ENCODE data around the gene TMOD1.

TMOD1 gene

DNA sequence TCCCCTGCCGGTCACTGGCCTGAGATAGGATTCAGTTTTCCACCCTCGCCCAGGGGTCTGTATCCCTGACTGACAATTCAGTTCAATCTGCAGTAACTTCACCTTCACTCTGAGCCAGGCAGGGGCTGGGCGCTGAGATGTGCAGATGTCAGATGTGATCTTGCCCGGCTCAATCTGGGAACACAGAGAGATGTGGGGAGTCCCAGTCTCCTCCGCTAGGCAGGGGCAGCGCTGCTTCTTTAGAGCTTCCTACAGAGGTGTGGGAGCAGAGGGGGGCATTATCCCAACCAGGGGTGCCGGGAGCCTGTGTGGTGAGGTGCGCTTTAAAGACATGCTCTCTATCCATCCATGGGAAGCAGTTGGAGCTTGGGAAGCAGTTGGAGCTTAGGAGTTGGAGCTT is 14.6 kb downstream of the TMOD1 start:
- H3K27ac ChIP-seq: no peak overlapping the region
- ChIA-PET POLR2A (ENCODE audit: low non-redundant PET) (no interaction called here), CTCF (interaction anchor here (0.7 kb wide), 1 partner anchor 11 kb away, joined by 3 read pairs; no protein-coding TSS in a partner anchor)
- no peak for DNase-seq (ENCODE audit: low spot score)
- TF ChIP-seq, protein P1, sequence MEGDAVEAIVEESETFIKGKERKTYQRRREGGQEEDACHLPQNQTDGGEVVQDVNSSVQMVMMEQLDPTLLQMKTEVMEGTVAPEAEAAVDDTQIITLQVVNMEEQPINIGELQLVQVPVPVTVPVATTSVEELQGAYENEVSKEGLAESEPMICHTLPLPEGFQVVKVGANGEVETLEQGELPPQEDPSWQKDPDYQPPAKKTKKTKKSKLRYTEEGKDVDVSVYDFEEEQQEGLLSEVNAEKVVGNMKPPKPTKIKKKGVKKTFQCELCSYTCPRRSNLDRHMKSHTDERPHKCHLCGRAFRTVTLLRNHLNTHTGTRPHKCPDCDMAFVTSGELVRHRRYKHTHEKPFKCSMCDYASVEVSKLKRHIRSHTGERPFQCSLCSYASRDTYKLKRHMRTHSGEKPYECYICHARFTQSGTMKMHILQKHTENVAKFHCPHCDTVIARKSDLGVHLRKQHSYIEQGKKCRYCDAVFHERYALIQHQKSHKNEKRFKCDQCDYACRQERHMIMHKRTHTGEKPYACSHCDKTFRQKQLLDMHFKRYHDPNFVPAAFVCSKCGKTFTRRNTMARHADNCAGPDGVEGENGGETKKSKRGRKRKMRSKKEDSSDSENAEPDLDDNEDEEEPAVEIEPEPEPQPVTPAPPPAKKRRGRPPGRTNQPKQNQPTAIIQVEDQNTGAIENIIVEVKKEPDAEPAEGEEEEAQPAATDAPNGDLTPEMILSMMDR (conservative IDR thresholded peaks at IDR 0.05; ENCODE audit: low read depth): no peak

DNA sequence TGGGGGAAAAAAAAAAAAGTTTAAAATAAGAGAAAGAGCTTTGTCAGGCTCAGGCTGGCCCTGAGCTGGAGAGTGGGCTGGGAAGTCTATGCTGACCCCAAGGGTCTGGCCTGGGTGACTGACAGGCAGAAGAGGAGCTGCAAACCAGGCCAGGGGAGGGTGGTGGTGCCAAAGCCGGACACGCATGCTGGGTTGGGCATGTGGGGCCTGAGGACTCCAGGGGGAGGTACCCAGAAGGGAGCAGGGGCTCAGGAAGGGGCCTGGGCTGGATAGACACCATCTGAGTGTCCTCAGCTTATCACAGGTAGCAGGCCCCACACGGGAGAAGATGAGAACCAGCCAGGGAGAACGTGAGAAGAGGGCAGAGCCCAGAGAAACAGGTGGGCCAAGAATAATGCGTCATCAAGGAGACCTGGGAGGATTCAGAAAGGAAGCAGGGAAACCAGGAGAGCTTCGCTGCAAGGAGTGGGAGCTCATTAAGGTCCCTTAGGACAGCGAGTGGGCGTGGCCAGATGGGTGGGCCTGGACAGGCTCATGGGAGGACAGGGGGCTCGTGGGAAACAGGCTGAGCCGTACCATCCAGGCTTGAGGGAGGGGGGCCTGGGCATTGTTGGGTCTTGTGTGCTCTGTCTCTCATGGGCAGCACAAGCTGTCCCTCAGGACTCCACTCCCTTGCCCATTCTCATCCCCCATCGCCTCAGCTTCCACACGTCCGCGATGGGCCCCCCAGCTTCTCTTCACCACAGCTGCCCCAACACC is 16.0 kb downstream of the TMOD1 start:
- CTCF ChIA-PET: interaction anchor here (0.6 to 0.9 kb wide), 2 partner anchors 47 to 57 kb away, joined by 3 to 4 read pairs; no protein-coding TSS in a partner anchor
- no peak overlapping the region for H3K27ac ChIP-seq
- TF ChIP-seq, protein P1 (conservative IDR thresholded peaks at IDR 0.05; ENCODE audit: low read depth): no peak
- DNase-seq (ENCODE audit: low spot score): no peak
- POLR2A ChIA-PET (ENCODE audit: low non-redundant PET): no interaction called here

DNA sequence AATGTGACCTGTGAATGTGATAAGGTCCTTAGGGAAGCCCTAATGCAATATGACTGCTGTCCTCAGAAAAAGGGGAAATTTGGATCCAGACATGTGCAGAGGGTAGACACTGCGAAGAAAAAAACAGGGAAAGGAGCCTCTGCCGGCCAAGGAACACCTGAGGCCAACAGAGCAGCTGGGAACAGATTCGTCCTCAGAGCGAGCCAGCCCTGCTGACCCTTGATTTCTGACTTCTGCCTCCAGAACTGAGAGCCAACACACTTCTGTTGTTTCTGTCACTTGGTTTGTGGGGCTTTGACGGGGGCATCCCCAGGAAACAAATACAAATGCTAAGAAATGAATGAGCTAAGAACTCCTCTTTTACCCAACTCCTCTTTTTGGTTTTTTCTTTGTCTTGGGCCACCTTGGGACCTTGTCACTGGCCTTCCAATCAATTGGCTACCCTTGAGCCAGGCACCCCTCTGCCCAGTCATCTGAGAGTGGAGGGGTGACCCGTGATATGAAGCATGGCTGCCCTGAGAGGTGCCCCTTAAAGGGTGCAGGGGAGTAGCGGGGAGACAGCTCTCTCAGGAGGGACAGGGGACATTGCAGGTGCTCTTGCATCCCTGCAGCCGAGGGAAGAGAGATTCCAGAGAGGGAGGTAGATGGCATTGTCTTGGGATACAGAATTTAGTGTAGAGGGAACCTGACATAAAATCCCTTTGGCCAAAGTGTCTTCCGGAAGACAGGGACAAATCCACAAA is 16.9 kb downstream of the TMOD1 start:
- CTCF ChIA-PET: interaction anchor here (0.6 to 0.9 kb wide), 3 partner anchors 48 to 394 kb away, joined by 3 to 5 read pairs (median 4); no protein-coding TSS in a partner anchor
- TF ChIP-seq, protein P1 (conservative IDR thresholded peaks at IDR 0.05; ENCODE audit: low read depth): no peak
- POLR2A ChIA-PET (ENCODE audit: low non-redundant PET): no interaction called here
- no peak overlapping the region for H3K27ac ChIP-seq
- no peak for DNase-seq (ENCODE audit: low spot score)

DNA sequence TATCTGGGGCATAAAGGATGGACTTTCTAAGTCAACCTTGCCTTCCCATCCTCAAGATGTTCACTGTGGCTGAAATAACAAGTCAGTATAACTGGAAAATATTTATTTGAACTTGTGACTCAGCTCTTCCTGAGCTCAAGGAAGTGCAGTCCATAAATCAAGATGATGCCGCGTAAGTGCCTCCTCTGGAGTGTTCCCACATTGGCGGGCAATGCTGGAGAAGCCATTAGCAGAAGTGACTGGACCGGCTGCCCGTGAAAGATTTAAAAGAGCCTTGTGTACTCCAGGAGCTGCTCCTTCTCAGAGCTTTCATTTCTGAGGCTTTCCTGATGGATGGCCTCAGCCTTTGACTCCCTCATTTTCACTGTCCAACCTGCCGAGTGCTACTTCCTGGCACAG is 17.4 kb downstream of the TMOD1 start:
- ChIA-PET POLR2A (ENCODE audit: low non-redundant PET) (no interaction called here), CTCF (interaction anchor here (0.6 to 0.9 kb wide), 2 partner anchors 80 to 395 kb away, joined by 3 to 5 read pairs; no protein-coding TSS in a partner anchor)
- DNase-seq (ENCODE audit: low spot score): peak; percentile 71
- TF ChIP-seq, protein P1 (conservative IDR thresholded peaks at IDR 0.05; ENCODE audit: low read depth): no peak
- no peak overlapping the region for H3K27ac ChIP-seq

DNA sequence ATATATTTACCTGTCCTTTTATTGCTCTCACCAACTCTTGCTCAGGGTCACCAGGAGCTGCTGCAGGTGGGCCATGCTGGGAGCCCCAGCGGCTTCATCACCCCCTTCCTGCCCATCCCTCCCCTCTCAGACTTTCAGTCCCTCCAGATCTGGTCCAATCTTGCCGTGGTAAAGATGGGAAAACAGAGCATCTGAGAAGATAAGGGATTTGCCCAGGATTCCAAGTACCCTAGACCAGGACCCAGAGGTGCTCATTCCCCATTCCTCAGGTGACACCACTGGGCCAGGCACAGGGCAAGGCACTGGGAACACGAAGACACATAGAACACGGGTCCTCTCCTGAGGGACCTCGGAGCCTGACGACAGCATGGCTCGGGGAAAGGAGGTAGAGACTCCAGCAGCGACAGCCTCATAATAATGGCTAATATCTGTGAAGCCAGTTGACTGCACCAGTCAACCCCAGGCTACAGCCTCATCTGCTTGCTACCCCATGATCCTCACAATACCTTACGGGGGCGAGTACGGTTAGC is 18.0 kb downstream of the TMOD1 start:
- TF ChIP-seq, protein P1 (conservative IDR thresholded peaks at IDR 0.05; ENCODE audit: low read depth): no peak
- DNase-seq (ENCODE audit: low spot score): no peak
- ChIA-PET CTCF (no interaction called here), POLR2A (ENCODE audit: low non-redundant PET) (no interaction called here)
- H3K27ac ChIP-seq: no peak overlapping the region

DNA sequence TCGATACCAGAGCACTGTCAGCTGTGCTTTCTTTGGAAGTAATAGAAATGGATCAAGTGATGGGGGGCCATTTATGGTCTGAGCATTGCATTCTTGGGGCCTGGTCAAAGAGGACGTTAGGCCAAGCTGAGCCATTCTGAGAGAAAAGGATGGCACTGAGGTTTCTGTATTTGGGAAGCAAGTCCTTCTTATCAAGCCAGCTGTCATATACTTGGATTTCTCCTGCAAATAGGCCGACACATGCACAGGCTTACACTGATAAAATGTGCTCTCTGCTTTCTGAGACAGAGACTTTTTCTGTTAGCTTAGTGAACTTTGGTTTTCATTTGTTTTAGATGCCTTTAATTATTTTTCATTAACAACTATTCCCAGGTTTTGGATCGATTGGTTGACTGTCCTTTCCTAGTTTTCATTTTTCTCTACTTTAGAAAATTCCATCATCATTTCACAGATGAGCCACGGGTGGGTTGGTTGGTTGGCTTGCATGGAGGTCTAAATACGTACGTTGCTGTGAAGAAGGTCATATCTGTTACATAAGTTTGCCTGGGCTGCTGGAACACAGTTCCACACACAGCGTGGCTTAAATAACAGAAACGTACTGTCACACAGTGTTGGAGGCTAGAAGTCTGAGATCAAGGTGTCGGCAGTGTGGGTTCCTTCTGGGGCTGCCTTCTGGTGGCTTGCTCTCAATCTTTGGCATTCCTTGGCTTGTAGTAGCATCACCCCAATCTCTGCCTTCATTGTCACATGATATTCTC is 20.3 kb downstream of the TMOD1 start:
- DNase-seq (ENCODE audit: low spot score): no peak
- ChIA-PET POLR2A (ENCODE audit: low non-redundant PET) (no interaction called here), CTCF (no interaction called here)
- no peak overlapping the region for H3K27ac ChIP-seq
- TF ChIP-seq, protein P1 (conservative IDR thresholded peaks at IDR 0.05; ENCODE audit: low read depth): no peak

All from RWPE1 (cell line).